ENCODE results near the gene SUCO. TPM values are rescaled to one million over a fixed set of nuclear protein-coding genes. Genes with fewer than 3 reads are reported as not detected.

The SUCO gene
- total and polyA plus RNA-seq, 2 experiments from 2014 or later: 18.0 to 49.8 TPM

DNA sequence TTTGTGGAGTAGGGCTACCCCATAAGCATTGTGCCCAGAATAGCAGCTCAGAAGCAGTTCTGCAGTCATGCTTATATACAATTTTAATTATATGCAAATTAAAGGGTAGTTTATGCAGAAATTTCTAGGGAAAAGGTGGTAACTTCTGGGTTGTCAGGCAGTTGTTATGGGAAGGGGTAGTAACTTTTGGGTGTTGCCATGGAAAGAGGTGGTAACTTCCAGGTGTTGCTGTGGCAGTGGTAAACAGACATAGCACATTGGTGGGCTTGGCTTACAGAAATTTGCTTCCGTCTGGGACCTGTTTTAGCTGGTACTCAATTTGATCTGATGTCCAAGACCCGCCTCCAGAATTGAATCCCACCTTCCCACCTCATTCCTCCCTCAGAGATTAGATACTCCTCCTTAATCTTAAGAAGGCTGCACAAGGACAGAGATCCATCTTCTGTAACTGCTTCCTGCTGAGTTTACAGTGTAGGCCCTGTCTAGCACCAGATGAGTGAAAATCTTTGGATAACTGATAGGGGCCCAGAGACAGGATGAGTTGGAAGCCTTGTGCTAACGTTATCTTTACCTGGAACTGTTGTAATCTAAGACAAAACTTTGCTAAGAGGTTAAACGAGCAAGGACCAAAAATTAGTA is 26.7 kb downstream of the SUCO start:
- no peaks in the 10 kb centered on the region for H3K9me2 ChIP-seq (ENCODE audit: insufficient read depth)
- DNase-seq (ENCODE audit: low spot score) (no peak), ATAC-seq (no peak)
- H3K79me2 ChIP-seq (replicated peaks; ENCODE audit: insufficient read depth): peaks cover 38% of the 10 kb centered on the region
- no peak overlapping the region for H3K4me3 ChIP-seq
- H3K36me3 ChIP-seq (ENCODE audit: insufficient read depth): peaks cover 20% of the 10 kb centered on the region
- H4K20me1 ChIP-seq (replicated peaks; ENCODE audit: insufficient read depth): no peaks in the 10 kb centered on the region
- H3K27me3 Mint-ChIP-seq (ENCODE audit: insufficient read depth, low read depth, poor library complexity): peaks cover 3% of the 10 kb centered on the region
- H3K4me2 ChIP-seq: no peak overlapping the region
- peaks cover 79% of the 10 kb centered on the region for H3K36me3 Mint-ChIP-seq (ENCODE audit: low read depth)
- no peak overlapping the region for H3K4me3 Mint-ChIP-seq
- TF ChIP-seq POLR2AphosphoS5 (IDR thresholded peaks at IDR 0.05; ENCODE audit: low read depth) (no peak), CREB1 (CRISPR knock-in tag; IDR thresholded peaks at IDR 0.05; ENCODE audit: low read depth) (no peak), EZH2 (IDR thresholded peaks at IDR 0.05; ENCODE audit: low read depth, unreplicated experiment) (no peak), JUNB (IDR thresholded peaks at IDR 0.05; ENCODE audit: unreplicated experiment) (no peak), ZNF331 (CRISPR knock-in tag; IDR thresholded peaks at IDR 0.05; ENCODE audit: low read depth) (no peak), ZNF114 (CRISPR knock-in tag; IDR thresholded peaks at IDR 0.05) (no peak), EZH2phosphoT487 (IDR thresholded peaks at IDR 0.05; ENCODE audit: unreplicated experiment) (no peak), STAT1 (IDR thresholded peaks at IDR 0.05; ENCODE audit: unreplicated experiment) (no peak), NANOG (IDR thresholded peaks at IDR 0.05; ENCODE audit: borderline replicate concordance) (no peak)
- TF ChIP-seq, protein P1, sequence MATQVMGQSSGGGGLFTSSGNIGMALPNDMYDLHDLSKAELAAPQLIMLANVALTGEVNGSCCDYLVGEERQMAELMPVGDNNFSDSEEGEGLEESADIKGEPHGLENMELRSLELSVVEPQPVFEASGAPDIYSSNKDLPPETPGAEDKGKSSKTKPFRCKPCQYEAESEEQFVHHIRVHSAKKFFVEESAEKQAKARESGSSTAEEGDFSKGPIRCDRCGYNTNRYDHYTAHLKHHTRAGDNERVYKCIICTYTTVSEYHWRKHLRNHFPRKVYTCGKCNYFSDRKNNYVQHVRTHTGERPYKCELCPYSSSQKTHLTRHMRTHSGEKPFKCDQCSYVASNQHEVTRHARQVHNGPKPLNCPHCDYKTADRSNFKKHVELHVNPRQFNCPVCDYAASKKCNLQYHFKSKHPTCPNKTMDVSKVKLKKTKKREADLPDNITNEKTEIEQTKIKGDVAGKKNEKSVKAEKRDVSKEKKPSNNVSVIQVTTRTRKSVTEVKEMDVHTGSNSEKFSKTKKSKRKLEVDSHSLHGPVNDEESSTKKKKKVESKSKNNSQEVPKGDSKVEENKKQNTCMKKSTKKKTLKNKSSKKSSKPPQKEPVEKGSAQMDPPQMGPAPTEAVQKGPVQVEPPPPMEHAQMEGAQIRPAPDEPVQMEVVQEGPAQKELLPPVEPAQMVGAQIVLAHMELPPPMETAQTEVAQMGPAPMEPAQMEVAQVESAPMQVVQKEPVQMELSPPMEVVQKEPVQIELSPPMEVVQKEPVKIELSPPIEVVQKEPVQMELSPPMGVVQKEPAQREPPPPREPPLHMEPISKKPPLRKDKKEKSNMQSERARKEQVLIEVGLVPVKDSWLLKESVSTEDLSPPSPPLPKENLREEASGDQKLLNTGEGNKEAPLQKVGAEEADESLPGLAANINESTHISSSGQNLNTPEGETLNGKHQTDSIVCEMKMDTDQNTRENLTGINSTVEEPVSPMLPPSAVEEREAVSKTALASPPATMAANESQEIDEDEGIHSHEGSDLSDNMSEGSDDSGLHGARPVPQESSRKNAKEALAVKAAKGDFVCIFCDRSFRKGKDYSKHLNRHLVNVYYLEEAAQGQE (IDR thresholded peaks at IDR 0.05; ENCODE audit: unreplicated experiment): no peak
- TF ChIP-seq, protein P2, sequence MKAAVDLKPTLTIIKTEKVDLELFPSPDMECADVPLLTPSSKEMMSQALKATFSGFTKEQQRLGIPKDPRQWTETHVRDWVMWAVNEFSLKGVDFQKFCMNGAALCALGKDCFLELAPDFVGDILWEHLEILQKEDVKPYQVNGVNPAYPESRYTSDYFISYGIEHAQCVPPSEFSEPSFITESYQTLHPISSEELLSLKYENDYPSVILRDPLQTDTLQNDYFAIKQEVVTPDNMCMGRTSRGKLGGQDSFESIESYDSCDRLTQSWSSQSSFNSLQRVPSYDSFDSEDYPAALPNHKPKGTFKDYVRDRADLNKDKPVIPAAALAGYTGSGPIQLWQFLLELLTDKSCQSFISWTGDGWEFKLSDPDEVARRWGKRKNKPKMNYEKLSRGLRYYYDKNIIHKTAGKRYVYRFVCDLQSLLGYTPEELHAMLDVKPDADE (IDR thresholded peaks at IDR 0.05): no peak
- TF ChIP-seq, protein P3, sequence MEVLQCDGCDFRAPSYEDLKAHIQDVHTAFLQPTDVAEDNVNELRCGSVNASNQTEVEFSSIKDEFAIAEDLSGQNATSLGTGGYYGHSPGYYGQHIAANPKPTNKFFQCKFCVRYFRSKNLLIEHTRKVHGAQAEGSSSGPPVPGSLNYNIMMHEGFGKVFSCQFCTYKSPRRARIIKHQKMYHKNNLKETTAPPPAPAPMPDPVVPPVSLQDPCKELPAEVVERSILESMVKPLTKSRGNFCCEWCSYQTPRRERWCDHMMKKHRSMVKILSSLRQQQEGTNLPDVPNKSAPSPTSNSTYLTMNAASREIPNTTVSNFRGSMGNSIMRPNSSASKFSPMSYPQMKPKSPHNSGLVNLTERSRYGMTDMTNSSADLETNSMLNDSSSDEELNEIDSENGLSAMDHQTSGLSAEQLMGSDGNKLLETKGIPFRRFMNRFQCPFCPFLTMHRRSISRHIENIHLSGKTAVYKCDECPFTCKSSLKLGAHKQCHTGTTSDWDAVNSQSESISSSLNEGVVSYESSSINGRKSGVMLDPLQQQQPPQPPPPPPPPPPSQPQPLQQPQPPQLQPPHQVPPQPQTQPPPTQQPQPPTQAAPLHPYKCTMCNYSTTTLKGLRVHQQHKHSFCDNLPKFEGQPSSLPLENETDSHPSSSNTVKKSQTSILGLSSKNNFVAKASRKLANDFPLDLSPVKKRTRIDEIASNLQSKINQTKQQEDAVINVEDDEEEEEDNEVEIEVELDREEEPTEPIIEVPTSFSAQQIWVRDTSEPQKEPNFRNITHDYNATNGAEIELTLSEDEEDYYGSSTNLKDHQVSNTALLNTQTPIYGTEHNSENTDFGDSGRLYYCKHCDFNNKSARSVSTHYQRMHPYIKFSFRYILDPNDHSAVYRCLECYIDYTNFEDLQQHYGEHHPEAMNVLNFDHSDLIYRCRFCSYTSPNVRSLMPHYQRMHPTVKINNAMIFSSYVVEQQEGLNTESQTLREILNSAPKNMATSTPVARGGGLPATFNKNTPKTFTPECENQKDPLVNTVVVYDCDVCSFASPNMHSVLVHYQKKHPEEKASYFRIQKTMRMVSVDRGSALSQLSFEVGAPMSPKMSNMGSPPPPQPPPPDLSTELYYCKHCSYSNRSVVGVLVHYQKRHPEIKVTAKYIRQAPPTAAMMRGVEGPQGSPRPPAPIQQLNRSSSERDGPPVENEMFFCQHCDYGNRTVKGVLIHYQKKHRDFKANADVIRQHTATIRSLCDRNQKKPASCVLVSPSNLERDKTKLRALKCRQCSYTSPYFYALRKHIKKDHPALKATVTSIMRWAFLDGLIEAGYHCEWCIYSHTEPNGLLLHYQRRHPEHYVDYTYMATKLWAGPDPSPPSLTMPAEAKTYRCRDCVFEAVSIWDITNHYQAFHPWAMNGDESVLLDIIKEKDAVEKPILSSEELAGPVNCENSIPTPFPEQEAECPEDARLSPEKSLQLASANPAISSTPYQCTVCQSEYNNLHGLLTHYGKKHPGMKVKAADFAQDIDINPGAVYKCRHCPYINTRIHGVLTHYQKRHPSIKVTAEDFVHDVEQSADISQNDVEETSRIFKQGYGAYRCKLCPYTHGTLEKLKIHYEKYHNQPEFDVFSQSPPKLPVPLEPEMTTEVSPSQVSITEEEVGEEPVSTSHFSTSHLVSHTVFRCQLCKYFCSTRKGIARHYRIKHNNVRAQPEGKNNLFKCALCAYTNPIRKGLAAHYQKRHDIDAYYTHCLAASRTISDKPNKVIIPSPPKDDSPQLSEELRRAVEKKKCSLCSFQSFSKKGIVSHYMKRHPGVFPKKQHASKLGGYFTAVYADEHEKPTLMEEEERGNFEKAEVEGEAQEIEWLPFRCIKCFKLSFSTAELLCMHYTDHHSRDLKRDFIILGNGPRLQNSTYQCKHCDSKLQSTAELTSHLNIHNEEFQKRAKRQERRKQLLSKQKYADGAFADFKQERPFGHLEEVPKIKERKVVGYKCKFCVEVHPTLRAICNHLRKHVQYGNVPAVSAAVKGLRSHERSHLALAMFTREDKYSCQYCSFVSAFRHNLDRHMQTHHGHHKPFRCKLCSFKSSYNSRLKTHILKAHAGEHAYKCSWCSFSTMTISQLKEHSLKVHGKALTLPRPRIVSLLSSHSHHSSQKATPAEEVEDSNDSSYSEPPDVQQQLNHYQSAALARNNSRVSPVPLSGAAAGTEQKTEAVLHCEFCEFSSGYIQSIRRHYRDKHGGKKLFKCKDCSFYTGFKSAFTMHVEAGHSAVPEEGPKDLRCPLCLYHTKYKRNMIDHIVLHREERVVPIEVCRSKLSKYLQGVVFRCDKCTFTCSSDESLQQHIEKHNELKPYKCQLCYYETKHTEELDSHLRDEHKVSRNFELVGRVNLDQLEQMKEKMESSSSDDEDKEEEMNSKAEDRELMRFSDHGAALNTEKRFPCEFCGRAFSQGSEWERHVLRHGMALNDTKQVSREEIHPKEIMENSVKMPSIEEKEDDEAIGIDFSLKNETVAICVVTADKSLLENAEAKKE (CRISPR knock-in tag; IDR thresholded peaks at IDR 0.05): no peak
- TF ChIP-seq, protein P4, sequence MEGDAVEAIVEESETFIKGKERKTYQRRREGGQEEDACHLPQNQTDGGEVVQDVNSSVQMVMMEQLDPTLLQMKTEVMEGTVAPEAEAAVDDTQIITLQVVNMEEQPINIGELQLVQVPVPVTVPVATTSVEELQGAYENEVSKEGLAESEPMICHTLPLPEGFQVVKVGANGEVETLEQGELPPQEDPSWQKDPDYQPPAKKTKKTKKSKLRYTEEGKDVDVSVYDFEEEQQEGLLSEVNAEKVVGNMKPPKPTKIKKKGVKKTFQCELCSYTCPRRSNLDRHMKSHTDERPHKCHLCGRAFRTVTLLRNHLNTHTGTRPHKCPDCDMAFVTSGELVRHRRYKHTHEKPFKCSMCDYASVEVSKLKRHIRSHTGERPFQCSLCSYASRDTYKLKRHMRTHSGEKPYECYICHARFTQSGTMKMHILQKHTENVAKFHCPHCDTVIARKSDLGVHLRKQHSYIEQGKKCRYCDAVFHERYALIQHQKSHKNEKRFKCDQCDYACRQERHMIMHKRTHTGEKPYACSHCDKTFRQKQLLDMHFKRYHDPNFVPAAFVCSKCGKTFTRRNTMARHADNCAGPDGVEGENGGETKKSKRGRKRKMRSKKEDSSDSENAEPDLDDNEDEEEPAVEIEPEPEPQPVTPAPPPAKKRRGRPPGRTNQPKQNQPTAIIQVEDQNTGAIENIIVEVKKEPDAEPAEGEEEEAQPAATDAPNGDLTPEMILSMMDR (conservative IDR thresholded peaks at IDR 0.05; ENCODE audit: low read depth in 2 of 2): no peak
- no peaks in the 10 kb centered on the region; the same call in 2 of the 3 replicates for H3K9me3 Mint-ChIP-seq
- no peak overlapping the region; the same call in 1 of the 2 replicates for H3K27ac Mint-ChIP-seq
- H3K27ac ChIP-seq (ENCODE audit: low read depth): no peak overlapping the region
- H2AFZ ChIP-seq: no peak overlapping the region
- no peaks in the 10 kb centered on the region for H3F3A ChIP-seq (replicated peaks; ENCODE audit: low read depth)
- peaks cover 8% of the 10 kb centered on the region; the same call in 2 of the 3 replicates for H3K4me1 Mint-ChIP-seq
- no peaks in the 10 kb centered on the region for H3K27me3 ChIP-seq (ENCODE audit: insufficient read depth)
- no peaks in the 10 kb centered on the region for H3K4me1 ChIP-seq (ENCODE audit: insufficient read depth)
